GM19035 (cell line): Measurements from ENCODE around the gene PSAP.

Experiments
- ATAC-seq: cut with Tn5 transposase; IDR thresholded peaks from one replicate; pipeline ENCODE4 v1.9.1; 2021; ENCODE audit not compliant: unreplicated experiment

PSAP gene

GRCh38 chr10:71829171-71829570, 21.9 kb downstream of the PSAP start:
- ATAC-seq = no peak

DNA sequence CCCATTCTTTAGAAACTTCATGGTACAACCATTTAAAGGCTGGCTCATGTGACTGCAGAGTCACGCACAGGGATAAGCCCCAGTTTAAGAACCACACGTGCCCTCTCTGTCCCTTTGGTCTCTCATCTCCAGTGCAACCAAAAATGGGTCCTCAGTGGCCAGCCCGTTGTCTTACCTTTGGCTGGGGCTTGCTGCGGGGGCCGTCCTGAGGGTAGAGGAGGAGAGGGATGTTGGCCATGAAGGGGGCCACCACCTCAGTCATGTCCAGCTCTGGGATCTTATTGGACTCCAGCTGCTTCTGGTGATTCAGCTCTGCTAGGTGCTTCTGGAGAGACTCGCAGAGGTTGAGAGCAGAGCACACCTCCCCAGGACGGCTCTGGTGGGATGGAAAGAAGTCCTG, 22.3 kb downstream of the PSAP start:
- no peak for ATAC-seq

DNA sequence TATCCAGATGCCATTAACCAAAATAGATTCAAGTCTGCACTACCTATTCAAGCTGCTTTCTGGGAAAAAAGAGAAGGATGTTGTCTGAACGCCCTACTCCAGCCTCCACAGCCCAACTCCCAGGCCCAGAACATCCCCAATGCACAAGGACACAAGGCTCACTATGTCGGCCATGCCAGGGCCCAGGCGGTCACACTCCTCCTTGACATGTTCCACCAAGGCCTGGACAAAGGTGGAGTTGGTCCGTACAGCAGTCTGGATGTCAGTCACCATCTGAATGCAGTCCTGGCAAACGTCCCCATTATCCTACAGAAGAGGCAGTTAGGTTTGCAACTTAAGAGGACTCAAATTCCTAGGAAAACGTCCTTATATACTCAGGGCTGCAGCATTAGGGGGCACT, 23.2 kb downstream of the PSAP start:
- ATAC-seq = no peak

DNA sequence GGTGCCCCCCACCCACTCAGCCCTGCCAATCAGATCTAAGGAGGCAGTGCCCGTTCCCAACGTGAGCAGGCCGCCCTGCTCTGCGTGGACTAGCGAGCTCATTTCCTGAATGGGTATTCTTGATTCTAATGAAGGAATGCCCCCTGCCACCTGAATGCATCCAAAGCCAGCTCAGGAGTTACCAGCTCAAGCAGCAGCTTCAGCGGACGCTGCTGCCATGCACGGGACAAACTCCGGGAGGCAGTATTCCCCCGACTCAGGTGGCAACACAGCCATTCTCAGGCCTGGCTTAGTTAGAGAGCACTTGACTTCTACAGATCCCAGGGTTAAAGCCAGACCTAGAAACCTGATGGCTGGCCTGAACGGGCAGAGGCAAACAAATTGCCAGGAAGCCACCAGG, 25.8 kb downstream of the PSAP start:
- no peak for ATAC-seq

DNA sequence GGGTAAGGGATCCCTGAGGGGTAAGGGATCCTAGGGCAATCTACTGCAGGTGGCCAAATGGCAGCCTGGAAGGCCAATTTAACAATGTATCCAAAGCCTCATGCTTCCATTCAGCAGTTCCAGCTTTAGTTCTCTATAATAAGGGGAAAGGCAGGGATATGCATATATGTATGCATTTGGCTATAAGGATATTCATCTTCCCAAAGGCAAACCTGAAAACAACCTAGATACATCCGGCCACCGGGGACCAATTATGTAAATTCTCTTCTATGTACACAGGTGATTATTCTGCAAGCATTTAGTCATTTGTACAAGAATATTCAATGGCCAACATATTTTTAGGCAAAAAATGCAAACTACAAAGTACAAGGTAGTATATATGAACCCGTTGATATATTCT, 26.7 kb downstream of the PSAP start:
- no peak for ATAC-seq

DNA sequence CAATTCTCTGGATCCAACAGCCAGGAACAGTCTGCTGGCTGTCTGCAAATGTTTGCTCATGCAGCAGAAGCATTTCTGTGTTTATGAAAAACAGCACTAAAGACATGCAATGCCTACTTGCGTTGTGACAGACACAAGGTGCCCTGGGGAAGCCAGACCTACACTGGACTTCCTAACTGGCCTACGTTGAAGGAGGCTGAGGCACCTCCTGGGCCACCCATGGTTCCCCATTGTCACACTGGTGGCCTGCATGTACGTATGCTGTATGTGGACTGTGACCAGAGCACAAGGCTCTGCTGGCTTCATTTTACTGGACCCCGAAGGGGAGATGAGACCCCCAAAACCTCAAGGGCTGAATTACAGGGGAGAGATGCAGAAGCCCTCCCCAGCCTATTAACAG, 27.7 kb downstream of the PSAP start:
- no peak for ATAC-seq

DNA sequence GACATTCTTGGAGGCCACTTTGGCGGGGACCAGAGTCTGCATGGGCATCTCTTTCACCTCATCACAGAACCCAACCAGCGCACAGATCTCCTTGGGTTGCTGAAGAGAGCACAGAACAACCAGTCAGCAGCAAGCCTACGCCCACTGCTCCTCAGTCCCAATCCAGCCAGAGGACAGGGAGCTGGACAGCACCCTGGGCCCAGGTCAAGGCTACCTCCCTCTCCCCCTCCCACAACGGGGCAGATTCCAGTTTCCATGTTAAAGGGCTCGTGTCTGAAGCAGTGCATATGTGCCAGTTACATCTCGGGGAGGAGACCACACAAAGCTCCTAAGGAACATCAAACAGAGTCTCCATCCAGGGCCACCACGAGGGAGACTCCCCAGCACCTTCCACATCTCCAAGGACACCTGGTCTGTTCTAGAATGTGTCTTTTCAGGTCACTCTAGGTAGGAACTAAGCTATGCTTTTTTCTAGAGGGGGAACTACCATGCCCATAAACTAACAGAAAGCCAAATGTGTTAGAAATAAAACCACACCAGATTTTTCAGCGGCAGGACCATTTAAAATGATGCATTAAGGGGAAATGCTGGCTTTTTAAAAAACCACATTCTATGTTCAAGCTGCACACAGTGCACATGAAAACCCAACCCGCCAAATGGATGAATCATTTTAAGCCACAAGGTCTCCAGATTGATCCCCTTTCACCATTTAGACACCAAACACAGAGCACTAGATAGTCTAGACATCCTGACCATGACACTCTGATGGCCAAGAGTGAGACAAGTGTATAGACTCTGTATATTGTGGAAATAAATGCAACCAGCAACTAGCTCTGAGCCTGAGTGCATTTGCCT, 28.9 kb downstream of the PSAP start:
- ATAC-seq = no peak

GRCh38 chr10:71820966-71821365, 30.1 kb downstream of the PSAP start:
- ATAC-seq = no peak

GRCh38 chr10:71819985-71820384, 31.1 kb downstream of the PSAP start:
- ATAC-seq = no peak

DNA sequence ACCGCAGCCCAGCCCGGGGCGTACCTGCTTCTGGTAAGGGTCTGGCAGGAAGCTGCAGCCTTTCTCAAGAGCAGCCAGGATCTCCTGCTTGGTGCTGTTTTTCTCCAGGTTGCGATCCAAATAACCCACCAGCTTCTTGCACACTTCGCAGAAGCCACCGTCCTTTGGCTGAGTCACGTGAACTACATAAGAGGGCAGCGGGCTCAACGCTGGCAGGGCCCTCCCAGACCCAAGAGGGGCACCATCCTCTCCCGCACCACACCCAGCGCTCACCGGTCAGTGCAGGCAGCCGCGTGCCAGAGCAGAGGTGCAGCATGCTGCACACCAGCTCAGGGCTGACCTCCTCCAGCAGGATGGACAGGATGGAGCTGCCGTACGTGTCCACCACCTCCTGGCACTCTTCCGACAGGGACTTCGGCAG, 31.6 kb downstream of the PSAP start:
- no peak for ATAC-seq

GRCh38 chr10:71818674-71819260, 32.3 kb downstream of the PSAP start:
- no peak for ATAC-seq

DNA sequence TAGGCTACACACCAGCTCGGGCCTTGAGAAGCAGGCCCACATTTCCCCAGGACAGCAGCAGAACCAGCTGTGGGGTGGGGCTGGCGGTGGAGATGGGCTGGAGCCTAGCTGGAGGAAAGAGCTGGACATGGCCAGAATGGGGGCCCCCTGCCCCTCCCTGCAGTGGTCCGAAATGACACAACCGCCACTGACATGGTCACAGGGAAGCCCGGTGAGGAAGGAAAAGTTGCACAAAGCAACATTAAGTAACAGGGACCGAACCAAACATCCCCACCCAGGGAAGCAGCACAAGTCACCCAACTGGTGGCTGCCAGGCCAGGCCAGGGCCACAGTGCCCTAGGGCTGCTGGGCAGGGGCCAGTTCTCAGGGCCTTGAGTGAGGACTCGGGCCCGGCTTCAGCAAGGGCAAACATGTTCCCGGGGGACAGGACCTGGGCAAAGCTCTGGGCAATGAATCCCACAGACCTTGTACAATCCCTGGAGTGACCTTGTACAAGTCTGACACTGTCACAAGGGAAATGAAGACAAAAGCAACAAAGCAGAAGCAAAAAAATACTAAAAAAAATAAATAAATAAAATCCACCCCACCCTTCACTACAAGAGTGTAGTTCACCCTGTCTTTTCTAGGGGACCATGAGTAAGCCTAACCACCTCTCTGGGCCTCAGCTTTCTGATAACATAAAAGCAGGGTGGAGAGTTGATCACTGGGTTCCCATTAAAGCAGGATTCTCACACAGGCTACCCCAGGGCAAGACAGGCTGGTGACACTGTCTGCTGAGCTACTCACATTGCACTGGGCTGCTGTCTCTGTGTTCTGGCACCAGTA, 33.0 kb downstream of the PSAP start:
- no peak for ATAC-seq

- ATAC-seq = no peak
These were observed 34.0 kb downstream of the PSAP start for GRCh38 chr10:71816936-71817618.

DNA sequence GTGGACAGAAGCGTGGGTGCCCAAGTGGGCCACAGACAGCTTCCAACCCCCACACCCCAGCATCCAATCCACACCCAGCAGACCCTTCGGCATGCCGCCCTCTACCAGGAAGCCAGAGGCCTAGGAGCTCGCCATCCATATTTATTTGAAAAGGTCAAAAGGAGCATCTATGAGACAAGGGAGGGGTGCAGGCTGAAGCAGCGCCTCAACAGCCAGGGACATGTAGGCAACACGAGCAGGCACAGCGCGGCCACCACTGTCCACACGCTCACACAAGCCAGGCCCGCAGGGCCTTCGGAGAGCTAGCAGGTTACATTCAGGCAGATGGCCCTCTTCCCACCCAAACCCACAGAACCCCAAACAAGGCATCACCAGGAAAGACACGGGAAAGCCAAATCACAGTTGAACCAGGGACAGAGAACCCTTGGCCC, 34.6 kb downstream of the PSAP start:
- ATAC-seq = no peak

- no peak for ATAC-seq
These were observed 35.4 kb downstream of the PSAP start for GRCh38 chr10:71815515-71816130.

DNA sequence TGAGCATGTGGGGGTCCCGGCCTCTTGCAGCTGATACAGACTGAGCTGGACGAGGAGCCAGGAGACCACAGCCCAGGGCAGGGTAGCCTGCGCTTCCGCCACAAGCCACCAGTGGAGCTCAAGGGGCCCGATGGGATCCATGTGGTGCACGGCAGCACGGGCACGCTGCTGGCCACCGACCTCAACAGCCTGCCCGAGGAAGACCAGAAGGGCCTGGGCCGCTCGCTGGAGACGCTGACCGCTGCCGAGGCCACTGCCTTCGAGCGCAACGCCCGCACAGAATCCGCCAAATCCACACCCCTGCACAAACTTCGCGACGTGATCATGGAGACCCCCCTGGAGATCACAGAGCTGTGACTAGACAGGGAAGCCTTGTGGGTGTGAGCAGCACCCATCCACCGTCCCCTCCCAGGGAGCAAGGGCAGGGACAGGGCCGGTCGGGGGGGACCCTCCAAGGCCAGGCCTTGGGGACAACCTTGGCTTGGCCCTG, 36.1 kb downstream of the PSAP start:
- ATAC-seq = no peak

- ATAC-seq = no peak
These were observed 38.0 kb downstream of the PSAP start for GRCh38 chr10:71812913-71813590.

GRCh38 chr10:71812016-71812912, 38.8 kb downstream of the PSAP start:
- ATAC-seq = peak; percentile 69

DNA sequence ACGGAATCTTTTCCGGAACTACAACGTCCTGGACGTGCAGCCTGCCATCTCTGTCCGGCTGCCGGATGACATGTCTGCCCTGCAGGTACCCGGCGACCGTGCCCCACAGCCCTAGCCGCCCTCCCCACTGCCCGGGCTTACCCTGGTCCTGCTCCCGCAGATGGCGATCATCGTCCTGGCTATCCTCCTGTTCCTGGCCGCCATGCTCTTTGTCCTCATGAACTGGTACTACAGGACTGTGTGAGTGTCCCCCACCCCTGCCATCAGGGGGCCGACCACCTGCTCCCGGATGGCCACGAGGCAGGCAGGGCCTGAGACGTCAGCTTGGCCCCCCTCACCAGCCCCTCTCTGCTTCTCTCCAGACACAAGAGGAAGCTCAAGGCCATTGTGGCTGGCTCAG, 39.7 kb downstream of the PSAP start:
- no peak for ATAC-seq
